ENCODE data around the gene NFIL3.

Gene NFIL3

DNA sequence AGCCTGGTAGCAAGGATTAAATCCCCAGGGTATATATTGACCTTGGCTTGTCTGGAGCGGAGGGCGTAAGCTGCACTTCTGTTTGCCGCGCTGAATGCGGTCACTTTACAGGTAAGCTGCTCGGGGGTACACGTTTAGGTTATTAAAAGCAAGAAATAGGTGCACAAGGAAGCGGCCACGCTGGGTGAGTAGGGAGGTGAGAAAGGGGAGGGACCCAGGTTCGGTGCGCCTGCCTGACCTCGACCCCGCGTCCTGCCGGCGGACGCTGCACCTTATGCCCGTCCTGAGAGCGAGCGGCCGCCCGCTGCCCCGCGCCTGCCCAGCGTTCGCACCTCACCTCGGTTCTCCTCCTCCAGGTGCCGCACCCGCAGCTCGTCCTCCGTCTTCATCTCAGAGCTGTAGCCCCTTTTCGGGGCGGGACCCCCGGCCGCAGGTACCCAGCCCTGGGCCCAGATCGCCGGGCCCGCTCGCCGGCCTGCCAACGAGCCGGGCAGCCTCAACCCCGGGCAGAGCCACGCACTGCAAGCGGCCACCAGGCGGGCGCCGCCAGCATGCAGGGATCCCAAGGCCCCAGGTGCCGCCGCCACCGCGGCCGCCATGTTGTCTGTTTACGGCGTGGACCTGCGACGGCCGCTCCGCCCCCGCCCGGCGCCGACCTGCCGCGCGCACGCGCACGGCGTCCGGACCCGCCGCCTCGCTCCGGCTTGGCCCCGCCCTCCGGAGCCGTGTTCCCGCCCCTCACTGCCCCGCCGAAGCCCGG lies 62.2 kb downstream of the NFIL3 start, which contains the start of gene AUH:
AUH (minus strand) TSS at position 628 of the 760 bp plus-strand sequence; CDS start at position 599, 29 bp downstream.
- Histone ChIP-seq H3K9ac (ENCODE audit: low read depth in 1 of 2, low read length in 2 of 2) (peak within 1 kb of the TSS; percentile 74 to 84), H3K4me1 (ENCODE audit: control insufficient read depth in 1 of 2, insufficient read depth in 2 of 2, low read length in 2 of 2) (peaks cover 22 to 24% of the 10 kb centered on the region in 2 donors), H3K4me3 (ENCODE audit: low read depth in 1 of 2, low read length in 2 of 2) (peak within 1 kb of the TSS; percentile 77 to 93), H3K36me3 (ENCODE audit: control insufficient read depth in 1 of 2, insufficient read depth in 2 of 2, low read length in 2 of 2) (no peaks in the 10 kb centered on the region), H3K27me3 (ENCODE audit: control insufficient read depth in 1 of 2, insufficient read depth in 2 of 2, low read length in 2 of 2) (no peaks in the 10 kb centered on the region), H3K27ac (ENCODE audit: low read depth, low read length) (peak within 1 kb of the TSS; percentile 85), H3K9me3 (ENCODE audit: control insufficient read depth in 1 of 2, low read length in 2 of 2) (no peaks in the 10 kb centered on the region)

- Histone ChIP-seq H3K27ac (ENCODE audit: low read depth, low read length) (peak overlapping the region; percentile 85), H3K4me1 (ENCODE audit: control insufficient read depth in 1 of 2, insufficient read depth in 2 of 2, low read length in 2 of 2) (peaks cover 22 to 24% of the 10 kb centered on the region in 2 donors), H3K9ac (ENCODE audit: low read depth in 1 of 2, low read length in 2 of 2) (peak overlapping the region; percentile 74 to 84), H3K4me3 (ENCODE audit: low read depth in 1 of 2, low read length in 2 of 2) (peak overlapping the region; percentile 77 to 93), H3K9me3 (ENCODE audit: control insufficient read depth in 1 of 2, low read length in 2 of 2) (no peaks in the 10 kb centered on the region), H3K27me3 (ENCODE audit: control insufficient read depth in 1 of 2, insufficient read depth in 2 of 2, low read length in 2 of 2) (no peaks in the 10 kb centered on the region), H3K36me3 (ENCODE audit: control insufficient read depth in 1 of 2, insufficient read depth in 2 of 2, low read length in 2 of 2) (no peaks in the 10 kb centered on the region)
Measured at GRCh38 chr9:91360551-91361290, 62.9 kb downstream of the NFIL3 start.

DNA sequence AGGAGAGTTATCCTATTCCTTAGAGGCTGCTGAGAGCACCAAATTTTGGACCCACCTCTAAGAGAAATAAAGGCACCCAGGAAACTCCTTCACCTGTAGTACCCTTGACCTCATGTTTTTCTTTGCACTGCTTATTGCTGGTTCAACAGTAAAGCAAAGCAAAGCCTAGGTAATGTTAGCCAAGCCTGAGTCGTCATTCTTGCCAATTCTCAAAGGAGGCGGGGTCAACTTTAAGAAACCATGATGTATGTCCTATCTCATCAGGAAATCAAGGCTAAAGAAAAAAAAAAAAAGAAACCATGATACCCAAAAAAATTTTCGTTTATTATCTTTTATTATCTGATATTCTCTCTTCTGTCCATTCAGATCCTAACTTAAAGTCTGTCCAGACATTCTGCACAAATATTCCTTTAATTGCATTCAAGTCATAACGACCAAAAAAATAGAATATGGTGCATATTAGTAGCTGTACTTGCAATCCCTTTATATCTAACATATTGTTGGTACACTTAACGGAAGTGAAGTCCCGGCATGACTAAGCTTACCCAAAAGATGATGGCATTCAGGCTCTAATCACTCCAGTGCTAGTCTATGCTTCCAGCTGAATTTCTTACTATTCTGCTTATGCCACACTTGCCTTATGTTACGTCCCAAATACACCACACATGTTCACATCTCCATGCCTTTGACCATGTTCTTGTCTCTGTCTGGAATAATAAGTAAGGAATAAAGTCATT lies 63.7 kb downstream of the NFIL3 start:
- no peaks in the 10 kb centered on the region for H3K9me3 ChIP-seq (ENCODE audit: control insufficient read depth in 1 of 2, low read length in 2 of 2)
- peaks cover 22 to 24% of the 10 kb centered on the region in 2 donors for H3K4me1 ChIP-seq (ENCODE audit: control insufficient read depth in 1 of 2, insufficient read depth in 2 of 2, low read length in 2 of 2)
- H3K27me3 ChIP-seq (ENCODE audit: control insufficient read depth in 1 of 2, insufficient read depth in 2 of 2, low read length in 2 of 2): no peaks in the 10 kb centered on the region
- H3K36me3 ChIP-seq (ENCODE audit: control insufficient read depth in 1 of 2, insufficient read depth in 2 of 2, low read length in 2 of 2): peaks cover 4 to 7% of the 10 kb centered on the region in 2 donors
- H3K4me3 ChIP-seq (ENCODE audit: low read depth in 1 of 2, low read length in 2 of 2): peak overlapping the region; percentile 77 to 93
- H3K9ac ChIP-seq (ENCODE audit: low read depth in 1 of 2, low read length in 2 of 2): peak overlapping the region in 1 of 2 donors; percentile 74
- H3K27ac ChIP-seq (ENCODE audit: low read depth, low read length): no peak overlapping the region

- H3K4me1 ChIP-seq (ENCODE audit: control insufficient read depth in 1 of 2, insufficient read depth in 2 of 2, low read length in 2 of 2): peaks cover 22 to 24% of the 10 kb centered on the region in 2 donors
- no peaks in the 10 kb centered on the region for H3K27me3 ChIP-seq (ENCODE audit: control insufficient read depth in 1 of 2, insufficient read depth in 2 of 2, low read length in 2 of 2)
- peaks cover 4 to 7% of the 10 kb centered on the region in 2 donors for H3K36me3 ChIP-seq (ENCODE audit: control insufficient read depth in 1 of 2, insufficient read depth in 2 of 2, low read length in 2 of 2)
- no peak overlapping the region for H3K4me3 ChIP-seq (ENCODE audit: low read depth in 1 of 2, low read length in 2 of 2)
- H3K27ac ChIP-seq (ENCODE audit: low read depth, low read length): no peak overlapping the region
- H3K9me3 ChIP-seq (ENCODE audit: control insufficient read depth in 1 of 2, low read length in 2 of 2): no peaks in the 10 kb centered on the region
- no peak overlapping the region for H3K9ac ChIP-seq (ENCODE audit: low read depth in 1 of 2, low read length in 2 of 2)
Measured at GRCh38 chr9:91359083-91359482, 64.5 kb downstream of the NFIL3 start.

Data from duodenal mucosa (tissue), 2 donors.